ENCODE results near the gene ZWILCH. TPM values are rescaled to one million over a fixed set of nuclear protein-coding genes. Genes with fewer than 3 reads are reported as not detected.

ZWILCH gene
- total and polyA plus RNA-seq, 2 donors: 5.2 to 21.3 TPM

DNA sequence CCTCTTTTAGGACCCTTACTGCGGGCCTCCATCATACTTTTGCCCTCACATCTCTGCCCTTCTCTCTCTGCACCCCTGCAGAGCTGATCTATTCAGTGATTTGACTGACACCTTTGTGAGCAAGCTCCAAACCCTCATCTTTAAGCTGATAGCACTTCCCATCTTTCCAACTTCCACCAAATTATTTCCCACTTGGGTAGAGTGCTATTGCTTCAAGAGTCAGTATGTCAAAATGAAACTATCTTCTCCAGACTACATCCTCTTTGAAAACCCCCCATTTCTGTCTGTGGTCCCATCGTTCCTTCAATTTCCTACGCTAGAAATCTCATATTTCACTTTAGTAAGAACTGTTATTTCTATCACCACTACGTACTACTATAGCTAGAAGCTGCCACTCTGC lies 19.7 kb downstream of the ZWILCH start:
- Histone ChIP-seq H3K27ac (ENCODE audit: low read depth) (no peak overlapping the region), H3K4me1 (ENCODE audit: insufficient read depth) (no peaks in the 10 kb centered on the region), H3K4me3 (ENCODE audit: low read depth, low read length) (no peak overlapping the region), H3K36me3 (ENCODE audit: insufficient read depth) (no peaks in the 10 kb centered on the region)
- WGBS: 91% methylated on average over 4 of the region's 4 CpGs
- no peak for DNase-seq (ENCODE audit: extremely low spot score)

DNA sequence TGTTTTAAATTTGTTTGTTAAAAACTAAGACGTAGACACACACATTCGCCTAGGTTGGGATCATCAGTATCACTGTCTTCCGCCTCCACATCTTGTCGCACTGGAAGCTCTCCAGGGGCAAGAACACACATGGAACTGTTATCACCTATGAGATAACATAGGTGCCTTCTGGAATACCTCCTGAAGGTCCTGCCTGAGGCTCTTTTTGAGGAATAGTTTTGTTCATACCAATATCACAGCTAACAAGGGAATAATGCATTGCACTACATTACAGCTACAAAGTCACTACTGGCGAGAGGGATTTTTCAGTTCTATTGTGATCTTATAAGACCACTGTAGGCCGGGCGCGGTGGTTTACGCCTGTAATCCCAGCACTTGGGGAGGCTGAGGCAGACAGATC lies 29.9 kb downstream of the ZWILCH start:
- DNase-seq (ENCODE audit: extremely low spot score): no peak
- 91% methylated on average over 9 of the region's 9 CpGs for WGBS
- no peak overlapping the region for H3K4me3 ChIP-seq (ENCODE audit: low read depth, low read length)
- H3K36me3 ChIP-seq (ENCODE audit: insufficient read depth): peaks cover 3% of the 10 kb centered on the region
- no peaks in the 10 kb centered on the region for H3K4me1 ChIP-seq (ENCODE audit: insufficient read depth)
- no peak overlapping the region for H3K27ac ChIP-seq (ENCODE audit: low read depth)

DNA sequence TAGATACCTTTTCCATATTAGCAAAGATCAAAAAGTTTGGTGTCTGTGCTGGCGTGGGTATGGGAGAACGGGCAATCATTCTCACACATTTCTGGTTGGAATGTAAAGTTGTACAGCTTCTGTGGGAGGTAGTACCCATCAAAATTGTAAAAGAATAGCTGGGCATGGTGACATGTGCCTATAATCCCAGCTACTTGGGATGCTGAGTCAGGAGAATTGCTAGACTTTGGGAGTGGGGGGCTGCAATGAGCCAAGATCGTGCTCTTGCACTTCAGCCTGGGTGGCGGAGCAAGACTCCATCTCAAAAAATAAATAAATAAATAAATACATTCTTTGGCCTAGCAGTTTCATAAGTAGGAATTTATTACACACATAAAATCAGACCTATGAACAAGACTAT lies 37.8 kb downstream of the ZWILCH start:
- H3K4me1 ChIP-seq (ENCODE audit: insufficient read depth): no peaks in the 10 kb centered on the region
- H3K4me3 ChIP-seq (ENCODE audit: low read depth, low read length): no peak overlapping the region
- DNase-seq (ENCODE audit: extremely low spot score): no peak
- H3K27ac ChIP-seq (ENCODE audit: low read depth): no peak overlapping the region
- 97% methylated on average over 4 of the region's 4 CpGs for WGBS
- H3K36me3 ChIP-seq (ENCODE audit: insufficient read depth): no peaks in the 10 kb centered on the region

DNA sequence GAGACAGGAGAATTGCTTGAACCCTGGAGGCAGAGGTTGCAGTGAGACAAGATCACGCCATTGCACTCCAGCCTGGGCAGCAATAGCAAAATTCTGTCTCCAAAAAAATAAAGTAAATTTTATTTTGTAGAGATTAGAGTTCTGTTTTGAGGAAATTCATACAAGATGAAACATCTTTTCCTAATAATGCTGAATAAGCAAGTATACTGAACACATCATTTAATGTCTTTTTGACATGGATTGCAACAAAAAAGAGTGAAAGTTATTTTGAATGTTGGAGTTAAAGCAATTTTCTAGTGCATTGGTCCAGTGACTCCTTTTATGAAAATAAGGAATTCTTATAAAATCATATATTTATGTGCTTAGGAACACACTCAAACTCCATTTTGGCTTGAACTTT lies 40.1 kb downstream of the ZWILCH start:
- 98% methylated on average over 1 of the region's 1 CpG for WGBS
- H3K4me1 ChIP-seq (ENCODE audit: insufficient read depth): no peaks in the 10 kb centered on the region
- H3K4me3 ChIP-seq (ENCODE audit: low read depth, low read length): no peak overlapping the region
- H3K36me3 ChIP-seq (ENCODE audit: insufficient read depth): no peaks in the 10 kb centered on the region
- no peak overlapping the region for H3K27ac ChIP-seq (ENCODE audit: low read depth)
- DNase-seq (ENCODE audit: extremely low spot score): no peak

DNA sequence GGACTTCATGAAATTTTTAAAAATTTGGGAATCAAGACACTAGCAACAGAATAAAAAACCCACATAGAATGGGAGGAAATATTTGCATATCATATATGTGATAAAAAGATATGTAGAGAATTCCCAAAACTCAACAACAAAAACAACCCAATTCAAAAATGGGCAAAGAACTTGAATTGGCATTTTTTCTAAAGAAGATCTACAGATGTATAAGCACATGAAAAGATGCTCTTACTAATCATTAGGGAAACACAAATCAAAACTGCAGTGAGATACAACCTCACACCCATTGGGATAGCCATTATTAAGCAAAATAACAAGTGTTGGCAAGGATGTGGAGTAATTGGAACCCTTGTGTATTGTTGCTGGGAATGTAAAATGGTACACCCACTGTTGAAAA lies 50.6 kb downstream of the ZWILCH start:
- H3K27ac ChIP-seq (ENCODE audit: low read depth): no peak overlapping the region
- no peak for DNase-seq (ENCODE audit: extremely low spot score)
- H3K36me3 ChIP-seq (ENCODE audit: insufficient read depth): no peaks in the 10 kb centered on the region
- H3K4me1 ChIP-seq (ENCODE audit: insufficient read depth): no peaks in the 10 kb centered on the region
- H3K4me3 ChIP-seq (ENCODE audit: low read depth, low read length): no peak overlapping the region

DNA sequence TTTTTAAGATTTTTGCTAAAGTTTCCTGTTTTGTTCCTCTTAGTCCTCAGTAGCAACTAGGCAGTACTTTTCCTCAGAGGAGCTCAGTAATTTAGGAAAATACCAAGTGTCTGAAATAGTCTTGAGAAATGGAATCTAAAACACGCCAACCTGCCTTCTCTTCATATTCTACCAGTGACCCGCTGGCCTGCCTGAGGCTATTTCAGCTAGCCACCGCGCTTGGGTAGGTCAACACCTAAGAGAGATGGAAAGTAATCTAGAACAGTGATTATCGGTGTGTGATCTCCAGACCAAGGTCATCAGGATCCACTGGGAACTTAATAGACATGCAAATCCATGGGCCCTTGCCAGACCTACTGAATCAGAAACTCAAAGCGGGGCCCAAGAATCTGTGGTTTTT lies 53.1 kb downstream of the ZWILCH start:
- no peak overlapping the region for H3K27ac ChIP-seq (ENCODE audit: low read depth)
- H3K36me3 ChIP-seq (ENCODE audit: insufficient read depth): no peaks in the 10 kb centered on the region
- no peak for DNase-seq (ENCODE audit: extremely low spot score)
- H3K4me1 ChIP-seq (ENCODE audit: insufficient read depth): no peaks in the 10 kb centered on the region
- H3K4me3 ChIP-seq (ENCODE audit: low read depth, low read length): no peak overlapping the region
- WGBS: 94% methylated on average over 6 of the region's 6 CpGs

DNA sequence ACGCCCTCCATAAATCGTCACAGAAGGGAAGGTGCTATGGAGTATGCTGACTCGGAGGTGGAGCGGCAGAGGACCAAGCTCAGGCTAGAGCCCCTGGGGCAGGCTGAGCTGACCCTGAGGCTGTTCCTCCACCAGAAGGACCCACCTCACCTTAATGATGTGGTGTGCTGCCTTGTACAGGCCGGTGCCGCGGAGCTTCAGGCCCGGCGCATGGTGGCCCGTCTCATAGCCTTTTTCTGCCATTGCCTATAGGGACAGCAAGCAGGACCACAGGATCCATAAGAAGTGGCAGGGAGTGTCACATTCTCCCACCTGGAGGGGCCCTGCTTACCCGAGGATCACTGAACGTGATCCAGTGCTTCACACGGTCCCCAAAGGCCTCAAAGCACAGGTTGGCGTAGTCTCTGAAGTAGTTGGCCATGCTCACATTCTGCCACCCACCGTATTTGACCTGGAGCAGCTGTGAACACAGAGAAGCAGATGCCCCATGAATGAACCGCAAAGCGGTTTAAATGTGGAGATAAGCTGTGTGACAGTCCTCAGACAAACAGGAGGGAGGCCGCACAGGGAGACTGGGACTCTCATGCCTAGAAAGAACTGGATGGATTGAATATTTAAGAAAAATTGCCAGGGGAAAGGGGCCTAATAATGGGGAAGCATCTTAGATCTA lies 55.9 kb downstream of the ZWILCH start:
- Histone ChIP-seq H3K4me1 (ENCODE audit: insufficient read depth) (no peaks in the 10 kb centered on the region), H3K27ac (ENCODE audit: low read depth) (no peak overlapping the region), H3K4me3 (ENCODE audit: low read depth, low read length) (no peak overlapping the region), H3K36me3 (ENCODE audit: insufficient read depth) (no peaks in the 10 kb centered on the region)
- DNase-seq (ENCODE audit: extremely low spot score): no peak
- WGBS: 88% methylated on average over 18 of the region's 18 CpGs

DNA sequence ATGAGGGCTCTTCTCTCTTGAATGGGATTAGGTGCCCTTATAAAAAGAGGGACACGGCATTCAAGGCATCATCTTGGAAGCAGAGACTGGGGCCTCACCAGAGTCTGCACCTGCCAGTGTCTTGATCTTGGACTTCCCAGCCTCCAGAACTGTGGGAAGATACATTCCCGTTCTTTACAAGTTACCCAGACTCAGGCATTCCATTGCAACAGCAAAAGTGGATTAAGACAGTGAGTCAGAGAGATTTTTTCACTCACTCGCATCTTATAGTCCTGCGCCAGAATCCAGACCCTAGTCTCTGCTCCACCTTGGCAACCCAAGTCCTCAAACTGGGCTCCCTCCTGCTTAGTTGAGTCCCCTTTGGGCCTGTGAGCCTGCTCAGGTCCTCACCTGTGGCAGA lies 58.0 kb downstream of the ZWILCH start:
- no peak for DNase-seq (ENCODE audit: extremely low spot score)
- 75% methylated on average over 4 of the region's 4 CpGs for WGBS
- Histone ChIP-seq H3K4me3 (ENCODE audit: low read depth, low read length) (no peak overlapping the region), H3K36me3 (ENCODE audit: insufficient read depth) (no peaks in the 10 kb centered on the region), H3K27ac (ENCODE audit: low read depth) (no peak overlapping the region), H3K4me1 (ENCODE audit: insufficient read depth) (no peaks in the 10 kb centered on the region)

DNA sequence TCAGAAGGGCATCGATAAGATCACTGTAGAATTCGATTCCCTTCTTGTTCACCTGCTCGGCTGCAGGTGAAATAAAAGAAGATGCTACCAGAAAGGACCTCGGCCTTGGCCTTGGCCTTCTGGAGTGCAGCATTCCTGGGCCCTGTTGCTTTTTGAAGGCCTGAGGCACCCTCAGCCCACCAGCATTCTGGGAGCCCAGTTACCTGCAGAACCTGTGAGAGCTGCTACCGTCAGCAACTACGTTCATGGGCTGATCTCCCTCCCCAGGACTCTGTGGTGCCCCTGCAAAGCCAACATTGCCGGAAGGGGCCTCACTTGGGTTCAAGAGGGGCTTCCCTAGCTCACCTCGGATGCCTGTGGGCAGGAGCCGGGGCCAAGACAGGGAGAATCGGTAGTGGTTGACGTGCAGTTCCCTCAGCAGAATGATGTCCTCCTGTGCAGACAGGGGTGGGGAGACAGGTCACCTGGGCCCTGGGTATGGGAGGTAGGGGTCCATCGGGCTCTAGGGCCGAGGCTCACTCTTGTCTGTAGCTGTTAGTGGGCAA lies 58.5 kb downstream of the ZWILCH start:
- no peak overlapping the region for H3K4me3 ChIP-seq (ENCODE audit: low read depth, low read length)
- 91% methylated on average over 13 of the region's 13 CpGs for WGBS
- no peak overlapping the region for H3K27ac ChIP-seq (ENCODE audit: low read depth)
- no peak for DNase-seq (ENCODE audit: extremely low spot score)
- H3K36me3 ChIP-seq (ENCODE audit: insufficient read depth): no peaks in the 10 kb centered on the region
- H3K4me1 ChIP-seq (ENCODE audit: insufficient read depth): no peaks in the 10 kb centered on the region

DNA sequence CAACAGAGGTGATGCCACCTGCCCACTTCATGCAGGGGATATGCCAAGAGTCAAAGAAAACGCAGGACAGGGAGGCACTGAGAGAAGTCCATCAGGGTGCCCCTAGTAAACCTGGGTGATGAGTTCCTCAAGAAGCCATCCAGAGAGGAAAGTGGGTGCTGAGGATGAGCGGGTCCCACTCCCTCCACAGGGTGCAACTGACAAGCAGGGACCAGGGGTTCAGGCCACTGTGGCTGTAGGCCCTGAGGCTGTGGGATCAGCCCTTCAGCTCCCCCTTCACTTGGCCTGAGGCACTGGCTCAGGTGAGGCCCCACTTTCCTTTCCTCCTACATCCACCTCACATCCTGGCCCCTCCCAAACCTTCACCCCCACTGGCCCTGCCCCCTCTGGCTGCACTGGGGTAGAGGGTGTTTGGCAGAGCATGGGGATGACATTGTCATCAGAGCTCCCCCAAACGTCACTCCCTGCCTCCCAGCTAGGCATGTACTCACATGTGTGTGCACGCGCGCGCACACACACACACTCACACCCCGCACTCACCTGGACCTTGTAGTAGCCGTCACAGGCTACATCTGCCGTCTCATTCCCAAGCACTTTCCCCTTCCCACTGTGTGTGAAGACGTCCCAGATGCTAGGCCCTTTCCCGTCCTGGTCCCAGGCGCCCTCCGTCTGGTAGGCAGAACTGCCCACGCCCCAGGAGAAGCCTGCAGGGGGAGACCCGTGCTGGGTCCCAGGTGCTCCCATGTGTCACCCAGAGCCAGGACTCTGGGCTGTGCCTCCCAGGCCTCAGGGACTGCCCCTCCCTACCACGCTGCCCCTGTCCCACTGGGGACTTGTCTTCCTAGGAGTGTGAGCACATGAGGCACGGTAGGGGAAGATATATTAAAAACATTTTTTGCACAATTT lies 59.3 kb downstream of the ZWILCH start:
- no peaks in the 10 kb centered on the region for H3K36me3 ChIP-seq (ENCODE audit: insufficient read depth)
- no peak for DNase-seq (ENCODE audit: extremely low spot score)
- WGBS: 80% methylated on average over 18 of the region's 18 CpGs
- no peak overlapping the region for H3K4me3 ChIP-seq (ENCODE audit: low read depth, low read length)
- no peaks in the 10 kb centered on the region for H3K4me1 ChIP-seq (ENCODE audit: insufficient read depth)
- no peak overlapping the region for H3K27ac ChIP-seq (ENCODE audit: low read depth)

DNA sequence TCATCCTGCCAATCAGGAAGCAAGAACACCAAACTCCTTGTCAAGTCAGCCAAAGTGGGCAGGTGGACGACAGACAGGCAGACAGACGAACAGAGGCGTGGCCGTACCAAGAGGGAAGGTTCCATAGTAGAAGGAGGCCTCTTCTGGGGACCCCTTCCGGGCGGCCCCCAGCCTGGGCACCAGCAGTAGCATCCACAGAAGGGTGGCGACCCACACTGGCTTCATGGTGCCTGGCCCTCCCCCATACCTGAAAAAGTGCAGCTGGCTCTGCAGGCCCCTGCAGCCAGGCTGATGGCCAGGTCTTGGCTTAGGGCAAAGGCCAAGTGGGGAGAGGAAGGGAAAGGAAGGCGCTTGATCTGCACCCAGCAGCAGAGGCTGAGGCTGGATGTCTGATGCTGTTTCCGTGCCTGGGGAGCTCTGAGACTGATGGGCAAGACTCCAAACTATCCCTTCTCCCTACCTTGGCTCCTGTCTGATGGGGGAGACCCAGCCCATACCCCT lies 60.1 kb downstream of the ZWILCH start:
- Histone ChIP-seq H3K27ac (ENCODE audit: low read depth) (no peak overlapping the region), H3K4me1 (ENCODE audit: insufficient read depth) (no peaks in the 10 kb centered on the region), H3K36me3 (ENCODE audit: insufficient read depth) (no peaks in the 10 kb centered on the region), H3K4me3 (ENCODE audit: low read depth, low read length) (no peak overlapping the region)
- WGBS: 76% methylated on average over 9 of the region's 9 CpGs
- no peak for DNase-seq (ENCODE audit: extremely low spot score)

DNA sequence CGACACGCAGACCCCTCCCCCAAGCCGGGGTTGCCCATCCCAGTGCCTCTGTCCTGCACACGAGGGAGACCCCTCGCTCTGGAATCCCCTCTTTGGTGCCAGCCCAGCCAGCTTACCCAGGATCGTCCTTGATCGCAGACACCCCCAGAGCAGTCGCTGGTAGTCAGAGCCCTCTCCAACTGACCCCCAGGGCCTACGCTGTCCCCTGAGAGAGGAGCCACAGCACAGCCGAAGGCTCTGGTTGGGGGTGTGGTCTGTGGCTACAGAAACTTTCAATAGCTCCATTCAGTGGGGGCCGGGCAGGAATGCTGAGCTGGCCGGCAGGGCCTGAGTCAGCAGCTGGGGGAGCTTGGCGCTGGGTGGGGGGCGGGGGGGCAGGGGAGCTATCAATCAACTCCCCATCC lies 60.6 kb downstream of the ZWILCH start, which contains the start of gene LCTL:
Gene LCTL (minus strand): TSS at position 258 of the 404 bp plus-strand sequence. CDS start 633 bp downstream, outside the sequence.
- no peaks in the 10 kb centered on the region for H3K36me3 ChIP-seq (ENCODE audit: insufficient read depth)
- H3K4me3 ChIP-seq (ENCODE audit: low read depth, low read length): no peak within 1 kb of the TSS
- WGBS: 48% methylated on average over 14 of the region's 14 CpGs
- no peak within 1 kb of the TSS for H3K27ac ChIP-seq (ENCODE audit: low read depth)
- DNase-seq (ENCODE audit: extremely low spot score): no peak
- H3K4me1 ChIP-seq (ENCODE audit: insufficient read depth): no peaks in the 10 kb centered on the region

DNA sequence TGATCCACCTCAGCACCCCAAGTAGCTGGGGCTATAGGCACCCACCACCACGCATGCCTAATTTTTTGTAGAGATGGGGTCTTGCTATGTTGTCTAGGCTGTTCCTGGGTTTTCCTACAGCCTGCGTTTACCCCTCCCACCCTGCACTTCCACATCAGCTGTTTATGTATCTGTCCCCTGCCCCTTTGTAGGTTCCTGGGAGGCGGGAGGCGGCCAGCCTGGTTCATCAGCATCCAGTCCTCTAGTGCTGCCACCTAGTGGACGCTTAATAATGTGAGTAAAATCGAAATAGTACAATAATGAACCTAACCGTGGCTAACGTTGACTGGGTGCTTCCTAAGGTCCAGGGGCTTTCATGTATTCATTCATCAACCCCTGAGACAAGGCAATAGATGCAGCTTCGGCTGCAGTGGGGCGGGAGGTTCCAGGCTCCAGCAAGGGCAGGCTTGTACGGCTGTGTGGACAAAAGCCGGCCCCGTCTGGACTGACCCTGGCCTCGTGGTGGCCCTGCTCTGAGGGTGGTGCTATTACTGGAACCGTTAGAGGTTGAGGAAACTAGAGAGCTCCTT lies 61.9 kb downstream of the ZWILCH start:
- no peak overlapping the region for H3K4me3 ChIP-seq (ENCODE audit: low read depth, low read length)
- no peak for DNase-seq (ENCODE audit: extremely low spot score)
- H3K4me1 ChIP-seq (ENCODE audit: insufficient read depth): no peaks in the 10 kb centered on the region
- H3K36me3 ChIP-seq (ENCODE audit: insufficient read depth): no peaks in the 10 kb centered on the region
- no peak overlapping the region for H3K27ac ChIP-seq (ENCODE audit: low read depth)
- WGBS: 36% methylated on average over 15 of the region's 15 CpGs

Measured in urinary bladder (tissue), 4 donors.